HG03460 (cell line): ENCODE data around the gene VMP1.
A peak's percentile ranks its signal among the peaks of the same experiment; 100 is the strongest.

Experiments
- ATAC-seq: cut with Tn5 transposase; IDR thresholded peaks from one replicate; pipeline ENCODE4 v1.9.1; 2021; ENCODE audit not compliant: unreplicated experiment

Gene VMP1

DNA sequence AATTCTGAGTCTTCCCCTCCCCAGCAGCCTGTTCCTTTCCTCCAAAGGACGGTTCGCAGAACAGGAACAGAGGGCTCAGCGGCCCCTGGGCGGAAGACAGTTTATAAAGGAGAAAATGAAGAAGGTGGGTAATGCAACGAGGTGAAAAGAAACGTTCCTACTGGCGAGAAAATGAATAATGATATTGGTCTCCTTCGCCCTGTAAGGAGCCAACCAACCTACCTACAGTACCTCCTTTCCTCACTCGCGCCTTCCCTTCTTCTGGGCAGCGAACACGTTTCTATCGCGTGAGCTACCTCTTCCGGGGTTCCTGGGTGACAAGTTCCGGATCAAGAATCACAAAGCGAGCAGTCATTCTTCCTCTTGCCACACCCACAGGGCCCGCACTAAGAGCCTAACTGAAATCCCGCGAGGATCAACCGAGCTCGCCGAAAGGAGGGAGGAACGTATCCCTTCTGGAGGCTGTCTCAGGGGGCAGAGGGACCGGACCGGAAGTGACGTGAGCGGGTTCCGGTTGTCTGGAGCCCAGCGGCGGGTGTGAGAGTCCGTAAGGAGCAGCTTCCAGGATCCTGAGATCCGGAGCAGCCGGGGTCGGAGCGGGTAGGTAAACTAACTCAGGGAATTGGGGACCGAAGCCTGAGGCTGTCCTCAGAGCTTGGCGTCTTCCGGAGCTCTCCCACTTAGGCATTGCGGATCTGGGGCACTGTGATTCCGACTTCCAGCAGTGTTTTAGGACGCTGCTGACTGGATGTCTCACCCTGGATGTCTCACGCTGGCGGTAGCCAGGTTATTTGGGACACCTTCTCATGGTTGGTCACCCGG, at the start of gene VMP1, which contains the start of gene PTRH2:
Gene VMP1 (plus strand): TSS at position 506 of the 822 bp plus-strand sequence. CDS start 23,793 bp downstream, outside the sequence.
Gene PTRH2 (minus strand): TSS at position 282 of the 822 bp plus-strand sequence. CDS start 9,452 bp downstream, outside the sequence.
- ATAC-seq, result peak; percentile 95

GRCh38 chr17:59666235-59666634, 41.2 kb upstream of the VMP1 start:
- ATAC-seq, result no peak

- no peak for ATAC-seq
These were observed 38.6 kb upstream of the VMP1 start for GRCh38 chr17:59668816-59669215.

DNA sequence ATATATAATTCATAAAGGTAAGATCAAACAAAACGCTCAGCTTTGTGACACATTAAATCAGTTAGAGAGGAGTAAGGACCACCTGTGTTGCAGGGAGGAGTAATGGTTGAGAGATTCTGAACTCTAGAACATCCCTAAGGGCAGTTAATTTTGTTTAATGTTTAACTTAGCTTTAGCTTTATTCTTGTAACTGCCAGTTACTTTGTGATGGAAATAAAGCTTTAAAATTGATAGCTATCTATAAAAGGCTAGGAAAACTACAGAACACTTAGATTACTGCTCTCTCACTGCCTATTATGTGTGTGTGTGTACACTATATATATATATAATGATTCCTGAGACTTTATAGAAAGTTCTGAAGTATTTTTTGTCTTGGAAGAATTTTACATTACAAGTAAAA, 38.0 kb upstream of the VMP1 start:
- ATAC-seq, result peak; percentile 64

GRCh38 chr17:59669944-59670343, 37.5 kb upstream of the VMP1 start:
- ATAC-seq, result no peak

DNA sequence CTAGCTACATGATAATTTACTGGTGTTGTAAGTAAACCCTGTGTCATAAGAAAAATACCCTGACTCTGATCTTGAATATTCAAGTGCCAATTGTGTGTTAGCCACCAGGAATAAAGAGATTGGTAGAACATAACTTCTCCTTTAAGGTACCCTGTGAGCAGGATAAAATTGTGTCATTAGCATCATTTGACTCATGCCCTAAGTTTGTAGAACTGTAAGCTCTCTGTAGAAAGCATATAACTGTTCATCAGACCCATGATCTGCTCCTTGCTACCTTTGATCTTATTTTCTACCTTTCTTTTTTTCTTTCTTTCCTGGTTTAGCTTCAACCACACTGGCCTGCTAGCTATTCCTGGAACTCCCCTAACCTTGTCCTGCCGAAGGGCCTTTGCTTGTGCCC, 36.1 kb upstream of the VMP1 start:
- ATAC-seq, result no peak

GRCh38 chr17:59675231-59675630, 32.2 kb upstream of the VMP1 start:
- ATAC-seq, result no peak

- ATAC-seq, result no peak
These were observed 30.7 kb upstream of the VMP1 start for GRCh38 chr17:59676716-59677115.

DNA sequence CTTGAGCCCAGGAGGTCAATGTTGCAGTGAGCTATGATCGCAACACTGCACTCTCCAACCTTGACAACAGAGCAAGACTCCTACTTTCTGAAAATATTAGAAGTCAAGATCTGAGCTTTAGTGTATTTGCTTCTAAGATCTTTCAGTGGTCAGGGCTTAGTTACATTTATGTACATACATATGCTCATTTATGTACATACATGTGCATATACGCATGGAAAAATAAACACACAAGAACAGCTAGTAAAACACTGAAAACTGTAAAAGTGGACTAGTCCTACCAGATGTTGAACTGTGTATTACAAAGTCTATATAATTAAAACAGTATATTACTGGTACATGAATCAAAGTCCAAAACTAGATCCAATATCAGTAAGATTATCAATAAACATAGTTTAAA, 28.5 kb upstream of the VMP1 start:
- no peak for ATAC-seq

DNA sequence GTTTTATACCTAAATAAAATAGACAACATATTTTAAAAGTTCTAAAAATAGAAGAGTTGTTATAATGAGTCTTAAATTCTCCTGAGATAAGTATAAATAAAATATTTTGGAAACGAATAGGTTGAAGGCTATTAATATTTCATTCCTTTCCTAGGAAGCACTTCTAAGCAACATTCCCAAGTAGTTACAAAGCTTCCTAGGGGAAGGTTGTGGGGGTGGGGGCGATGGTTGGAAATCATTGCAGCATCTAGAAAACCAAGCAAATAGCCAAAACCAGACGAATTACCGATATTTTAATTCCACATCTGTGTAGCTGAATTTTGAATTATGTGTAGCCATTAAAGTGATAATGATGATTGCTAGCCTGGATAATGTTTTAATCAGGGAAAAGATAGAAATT, 27.1 kb upstream of the VMP1 start:
- ATAC-seq, result no peak

DNA sequence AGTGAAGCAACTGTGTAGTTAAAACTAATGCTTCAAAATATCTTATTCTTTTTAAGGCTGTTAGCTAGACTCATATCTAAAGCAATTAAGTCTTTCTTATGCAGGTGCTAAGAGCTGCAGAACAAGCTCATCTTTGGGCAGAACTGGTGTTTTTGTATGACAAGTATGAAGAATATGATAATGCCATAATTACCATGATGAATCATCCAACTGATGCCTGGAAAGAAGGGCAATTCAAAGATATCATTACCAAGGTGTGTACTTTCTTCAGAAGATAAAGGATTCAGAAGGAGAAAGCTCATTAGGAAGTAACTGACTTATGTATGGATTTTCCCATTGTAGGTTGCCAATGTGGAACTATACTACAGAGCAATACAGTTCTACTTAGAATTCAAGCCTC, 24.2 kb upstream of the VMP1 start:
- no peak for ATAC-seq

- ATAC-seq, result no peak
These were observed 22.5 kb upstream of the VMP1 start for GRCh38 chr17:59684967-59685366.

DNA sequence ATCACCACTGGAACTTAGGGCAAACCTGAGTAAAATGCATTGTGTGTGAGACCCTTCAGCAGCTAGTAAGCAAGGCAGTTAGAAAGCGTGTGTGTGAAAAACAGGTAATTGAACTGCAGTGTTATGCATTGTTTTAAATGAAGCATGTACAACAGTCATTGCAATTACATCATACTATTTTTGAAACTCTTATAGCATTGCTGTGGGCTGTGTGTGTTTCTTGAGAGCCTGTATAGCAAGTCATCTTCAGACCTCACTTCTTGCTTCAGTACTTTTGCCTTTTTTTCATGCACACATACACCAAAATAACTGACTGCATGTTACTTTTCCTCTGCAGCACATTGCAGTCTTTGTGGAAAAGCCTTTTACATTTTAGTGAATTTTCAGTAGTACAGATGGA, 19.4 kb upstream of the VMP1 start:
- ATAC-seq, result no peak

DNA sequence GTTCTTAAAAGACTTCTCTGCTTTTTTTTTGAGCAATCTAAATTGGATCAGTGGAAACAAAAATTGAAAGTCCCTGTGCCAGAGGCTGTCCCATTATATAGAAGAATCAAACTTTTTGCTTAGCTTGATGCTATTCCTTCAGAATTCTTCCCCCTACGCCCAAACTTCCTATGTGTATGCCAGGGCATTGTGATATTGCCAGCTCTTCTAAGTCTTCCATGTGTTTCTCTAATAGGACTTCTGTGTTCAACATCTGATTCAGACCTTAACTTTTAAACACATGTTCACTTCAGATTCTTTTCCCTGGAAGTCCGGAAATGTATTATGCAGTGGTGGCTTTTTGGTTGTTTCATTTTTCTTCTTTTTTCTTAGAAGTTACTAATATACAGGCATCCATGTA, 19.0 kb upstream of the VMP1 start:
- ATAC-seq, result no peak

DNA sequence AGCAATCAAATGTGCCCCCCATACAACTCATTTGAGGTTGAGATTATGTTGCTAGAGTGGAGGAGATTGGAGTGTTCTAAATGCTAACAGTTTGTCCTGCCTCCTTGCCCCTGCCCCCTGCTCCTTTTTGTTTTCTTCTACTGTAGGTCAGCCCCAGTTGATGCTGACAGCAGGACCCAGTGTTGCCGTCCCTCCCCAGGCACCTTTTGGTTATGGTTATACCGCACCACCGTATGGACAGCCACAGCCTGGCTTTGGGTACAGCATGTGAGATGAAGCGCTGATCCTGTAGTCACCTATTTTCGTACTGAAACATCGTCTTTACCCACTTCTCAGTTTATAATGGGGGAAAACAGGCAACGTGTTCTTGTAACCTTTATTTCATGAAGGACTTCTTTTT, 13.9 kb upstream of the VMP1 start:
- no peak for ATAC-seq

DNA sequence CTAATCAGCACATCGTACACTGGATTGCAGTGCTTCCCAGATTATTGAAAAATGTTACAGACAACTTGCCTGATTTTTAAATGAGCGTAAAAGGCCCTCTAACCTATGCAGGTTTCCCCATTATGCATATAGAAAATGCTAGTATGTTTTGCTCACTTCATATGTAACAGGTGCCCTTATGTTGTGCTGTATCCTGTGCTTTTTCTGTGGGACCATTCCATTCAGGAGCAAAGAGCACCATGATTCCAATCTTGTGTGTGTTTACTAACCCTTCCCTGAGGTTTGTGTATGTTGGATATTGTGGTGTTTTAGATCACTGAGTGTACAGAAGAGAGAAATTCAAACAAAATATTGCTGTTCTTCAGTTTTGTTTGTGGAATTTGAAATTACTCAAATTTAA, 13.1 kb upstream of the VMP1 start:
- ATAC-seq, result no peak

DNA sequence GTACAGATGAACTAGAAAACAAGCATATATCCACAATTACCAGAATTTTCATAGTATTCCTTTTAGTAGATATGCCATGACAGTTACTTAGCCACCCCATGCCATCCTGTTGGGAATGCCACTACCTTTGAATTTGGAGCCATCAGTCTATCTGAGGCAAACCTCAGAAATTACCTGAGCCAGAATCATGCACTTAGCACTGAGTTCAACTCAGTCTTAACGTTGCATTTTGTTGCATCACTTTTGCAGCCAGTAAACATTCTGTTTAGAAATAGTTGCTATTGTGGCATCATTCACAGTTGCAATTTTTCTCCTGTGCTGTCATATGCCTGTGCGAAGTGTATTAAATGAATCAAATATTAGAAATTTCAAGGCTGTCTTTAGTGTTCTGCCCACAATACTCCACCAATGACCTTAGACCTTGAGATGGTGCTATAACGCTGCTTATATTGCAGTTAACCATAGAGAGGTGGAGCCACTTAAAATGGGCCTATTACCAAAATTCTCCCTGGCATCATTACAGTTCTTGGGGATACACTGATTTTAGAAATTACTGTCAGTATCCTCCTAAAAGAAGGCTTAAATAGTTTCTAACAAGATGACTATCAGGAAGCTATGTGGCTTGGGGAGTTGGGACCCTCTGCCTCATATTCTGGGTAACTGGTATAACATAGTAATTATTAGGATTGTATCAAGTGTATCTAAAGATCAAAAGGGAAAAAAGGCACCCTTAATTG, 11.3 kb upstream of the VMP1 start:
- ATAC-seq, result no peak

DNA sequence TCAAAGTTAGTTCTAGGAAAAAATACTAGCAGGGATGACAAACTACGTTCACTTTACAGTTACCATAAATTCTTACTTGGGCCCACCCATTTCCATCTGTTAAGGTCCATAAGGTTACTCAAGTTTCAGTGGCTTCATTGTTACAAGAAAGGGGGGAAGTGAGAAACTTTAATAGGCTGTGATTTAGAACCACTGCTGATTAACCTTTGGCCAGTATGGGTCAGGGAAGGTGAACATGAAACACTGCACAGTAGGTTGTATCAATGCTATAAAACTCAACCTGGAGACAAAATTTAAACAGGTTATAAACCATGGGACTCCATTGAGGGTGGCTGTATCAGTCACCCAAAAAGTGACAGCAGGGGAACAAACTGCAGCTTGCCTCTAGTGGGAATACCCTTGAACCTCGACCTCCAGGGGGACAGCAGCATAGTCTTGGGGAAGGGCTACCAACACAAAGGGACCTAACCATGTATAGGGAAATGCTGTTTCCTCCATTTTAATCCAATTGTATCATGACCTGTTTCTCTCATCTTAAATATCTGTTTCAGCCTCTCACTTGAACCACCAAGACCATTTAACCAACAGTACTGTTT, 10.7 kb upstream of the VMP1 start:
- ATAC-seq, result no peak

DNA sequence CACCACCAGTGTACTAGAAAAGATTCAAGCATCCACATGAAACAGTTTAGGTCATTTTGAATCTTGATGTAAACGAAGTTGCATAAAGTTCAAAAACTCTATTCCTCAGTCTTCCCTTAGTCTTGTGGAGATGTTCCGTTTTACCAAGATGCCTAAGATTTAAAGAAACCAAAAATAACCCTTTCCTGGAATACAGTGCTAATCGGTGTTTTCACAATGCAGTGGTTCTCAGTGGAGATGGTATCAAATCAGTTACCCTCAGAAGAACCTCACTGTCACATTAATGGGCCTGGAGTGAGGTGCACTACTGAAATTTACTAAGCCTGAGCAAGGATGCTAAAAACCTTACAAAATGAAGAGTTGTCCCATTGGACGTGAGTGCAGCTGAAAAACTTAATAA, 9.3 kb upstream of the VMP1 start:
- ATAC-seq, result no peak

GRCh38 chr17:59699218-59699617, 8.2 kb upstream of the VMP1 start:
- ATAC-seq, result no peak

DNA sequence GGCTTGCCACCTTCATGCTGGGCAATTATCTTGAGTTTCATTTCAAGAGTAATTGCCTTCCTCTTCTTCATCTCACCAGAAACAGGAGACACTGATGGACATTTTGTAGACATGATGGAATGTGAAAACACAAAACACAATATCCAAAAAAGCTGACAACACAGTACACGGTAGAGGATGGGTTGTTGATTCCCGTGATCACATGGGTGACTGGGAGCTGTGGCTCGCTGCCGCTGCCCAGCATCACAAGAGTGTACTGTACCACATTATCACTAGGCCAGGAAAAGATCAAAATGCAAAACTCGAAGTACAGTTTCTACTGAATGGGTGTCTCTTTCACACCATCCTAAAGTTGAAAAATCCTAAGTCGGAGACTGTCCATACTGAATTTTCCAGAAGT, 7.7 kb upstream of the VMP1 start:
- ATAC-seq, result no peak

GRCh38 chr17:59702304-59702703, 5.2 kb upstream of the VMP1 start:
- no peak for ATAC-seq
